ENCODE results near the gene RACK1. TPM values are rescaled to one million over a fixed set of nuclear protein-coding genes. Genes with fewer than 3 reads are reported as not detected.

Gene RACK1
- total RNA-seq, 1 experiment from 2014 or later, result 2,552 TPM

- Histone ChIP-seq H3K79me2 (ENCODE audit: insufficient read depth, low read length) (no peaks in the 10 kb centered on the region), H3K14ac (ENCODE audit: insufficient read depth, low read length) (no peak overlapping the region), H3K4me1 (ENCODE audit: insufficient read depth, low read length) (peaks cover 10% of the 10 kb centered on the region; the same call in 1 of the 2 replicates), H3K56ac (ENCODE audit: insufficient read length, low read depth, low read length) (no peak overlapping the region), H3K9ac (ENCODE audit: extremely low read depth, insufficient read length, low read length) (no peak overlapping the region), H3K79me1 (ENCODE audit: insufficient read depth, low read depth, low read length, poor library complexity, severe bottlenecking) (no peaks in the 10 kb centered on the region), H3K4ac (ENCODE audit: low read depth, low read length) (no peak overlapping the region), H4K5ac (ENCODE audit: insufficient read length, low read depth, low read length) (no peak overlapping the region), H2BK5ac (ENCODE audit: insufficient read length, low read length) (no peak overlapping the region), H4K91ac (ENCODE audit: insufficient read length, low read depth, low read length) (no peak overlapping the region), H2BK20ac (ENCODE audit: low read depth, low read length, poor library complexity, severe bottlenecking) (no peak overlapping the region), H3K23me2 (ENCODE audit: insufficient read length, low read depth, low read length, poor library complexity, severe bottlenecking) (peaks cover 3% of the 10 kb centered on the region), H4K20me1 (ENCODE audit: control insufficient read depth, insufficient read depth, insufficient read length) (no peaks in the 10 kb centered on the region), H3K9me3 (ENCODE audit: control insufficient read depth, low read depth, low read length) (no peaks in the 10 kb centered on the region), H3K18ac (ENCODE audit: insufficient read length, low read depth, low read length) (no peak overlapping the region), H3K4me2 (ENCODE audit: insufficient read depth, insufficient read length, low read length) (no peak overlapping the region), H2AFZ (ENCODE audit: low read length) (no peak overlapping the region), H3T11ph (ENCODE audit: low read length) (no peak overlapping the region), H2BK12ac (ENCODE audit: insufficient read length, low read depth, low read length) (no peak overlapping the region), H2BK15ac (ENCODE audit: low read depth, low read length) (no peak overlapping the region), H4K8ac (replicated peaks; ENCODE audit: insufficient read length, low read depth, low read length) (no peak overlapping the region), H2BK120ac (ENCODE audit: low read depth, low read length, poor library complexity, severe bottlenecking) (no peak overlapping the region), H3K23ac (ENCODE audit: insufficient read length, low read depth, low read length) (no peak overlapping the region), H3K27ac (ENCODE audit: insufficient read length, low read depth, low read length) (no peak overlapping the region), H2AK5ac (ENCODE audit: insufficient read length, low read length) (no peak overlapping the region), H3K27me3 (ENCODE audit: insufficient read depth, low read length) (peaks cover 8% of the 10 kb centered on the region; the same call in 1 of the 2 replicates)
- Mint-ChIP-seq H3K9me3 (no peaks in the 10 kb centered on the region; a peak in 1 of 5 replicates), H3K36me3 (ENCODE audit: insufficient read depth in 1 of 3, low read depth in 3 of 3) (no peaks in the 10 kb centered on the region; a peak in 1 of 7 replicates), H3K4me3 (peak overlapping the region; percentile 1 to 58; a peak in 3 of 5 replicates), H3K4me1 (peaks cover 46 to 48% of the 10 kb centered on the region in 2 experiments), H3K27ac (peak overlapping the region in 1 of 3 experiments; percentile 66; a peak in 1 of 7 replicates), H3K27me3 (ENCODE audit: low read depth) (peaks cover 86% of the 10 kb centered on the region)
- no peak for TF ChIP-seq CTCF (conservative IDR thresholded peaks at IDR 0.05)
- no CpG with 5 or more reads among the region's 9 CpGs for WGBS (ENCODE audit: extremely low coverage, insufficient read length, low lambda C conversion rate)
- DNase-seq, result no peak
These were observed 44.7 kb downstream of the RACK1 start for GRCh38 chr5:181198905-181199519.

Data from H9 (cell line).